Epidermal melanocyte (primary cell): Measurements from ENCODE around the gene BIVM.
A peak's percentile ranks its signal among the peaks of the same experiment; 100 is the strongest.

Experiments
- DNase-seq: peaks from one replicate; pipeline ENCODE4 v3.0.0; 2011; ENCODE audit warnings: low spot score; ENCODE audit not compliant: insufficient read length

The BIVM gene

GRCh38 chr13:102788683-102789082, 10.2 kb upstream of the BIVM start:
- no peak for DNase-seq

DNA sequence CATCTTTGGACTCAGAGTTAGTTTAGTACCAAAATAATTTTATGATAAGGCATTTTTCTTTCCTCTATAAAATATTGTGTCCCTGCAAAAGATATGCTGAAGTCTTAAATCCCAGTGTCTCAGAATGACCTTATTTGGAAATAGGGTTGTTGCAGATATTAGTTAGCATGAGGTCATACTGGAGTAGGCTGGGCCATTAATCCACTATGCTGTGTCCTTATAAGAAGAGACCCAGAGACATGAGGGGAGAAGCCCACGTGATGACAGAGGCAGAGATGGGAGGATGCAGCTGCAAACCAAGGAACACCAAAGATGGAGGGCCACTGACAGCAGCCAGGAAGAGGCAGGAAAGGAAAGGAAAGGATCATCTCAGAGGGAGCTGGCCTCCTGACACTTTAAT, 6.5 kb upstream of the BIVM start:
- DNase-seq = no peak

- no peak for DNase-seq
Observed at GRCh38 chr13:102793611-102794355, 5.1 kb upstream of the BIVM start.

- DNase-seq = peak; percentile 19
Observed at GRCh38 chr13:102799426-102800144, 666 bp downstream of the BIVM start.

- peak; percentile 77 for DNase-seq
Observed at GRCh38 chr13:102800145-102801041, 1.5 kb downstream of the BIVM start.

DNA sequence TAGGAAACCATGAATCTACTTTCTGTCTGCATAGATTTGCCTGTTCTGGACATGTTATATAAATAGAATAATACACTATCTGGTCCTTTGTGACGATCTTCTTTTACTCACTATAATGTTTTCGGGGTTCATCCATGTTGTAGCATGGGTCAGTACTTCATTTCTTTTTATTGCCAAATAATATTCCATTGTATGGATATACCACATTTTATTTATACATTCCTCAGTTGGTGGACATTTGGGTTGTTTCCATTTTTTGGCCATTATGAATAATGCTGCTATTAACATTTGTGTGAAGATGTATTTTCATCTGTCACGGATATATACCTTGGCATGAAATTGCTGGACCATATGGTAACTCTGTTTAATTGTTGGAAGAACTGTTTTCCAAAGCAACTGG, 6.8 kb downstream of the BIVM start:
- DNase-seq = no peak

GRCh38 chr13:102807699-102808098, 8.8 kb downstream of the BIVM start:
- no peak for DNase-seq

DNA sequence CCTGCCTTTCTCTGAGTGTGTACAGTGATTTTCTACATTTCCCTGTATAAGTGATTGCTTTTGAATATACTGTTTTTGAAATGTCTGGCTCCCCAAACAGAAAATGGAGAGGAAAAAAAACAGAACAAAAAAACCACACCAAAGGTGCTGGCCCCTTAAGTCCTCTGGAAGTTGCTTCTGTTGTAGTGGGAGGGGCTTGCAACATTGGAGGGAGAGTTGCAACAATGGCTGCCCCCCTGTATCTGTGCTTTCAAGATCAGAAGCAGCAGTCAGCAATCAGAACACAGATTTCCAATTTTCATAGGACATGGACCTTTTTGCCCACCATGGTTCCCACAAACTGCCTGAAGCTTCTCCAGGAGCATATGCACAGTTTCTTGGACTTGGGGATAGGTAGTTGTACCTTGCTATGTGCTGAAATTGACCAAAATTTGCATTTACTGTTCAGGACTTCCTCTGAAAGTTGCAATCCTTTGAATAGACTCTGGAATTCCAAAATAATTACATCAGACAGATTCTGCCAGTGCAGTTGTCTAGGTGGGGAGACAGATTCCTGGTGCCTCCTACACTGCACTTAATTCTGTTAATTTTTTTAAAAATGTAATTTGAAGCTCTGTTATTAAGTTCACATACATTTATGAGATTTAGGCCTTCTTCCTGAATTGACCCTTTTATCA, 13.8 kb downstream of the BIVM start:
- DNase-seq = no peak

GRCh38 chr13:102814025-102814607, 15.2 kb downstream of the BIVM start:
- DNase-seq = no peak

- no peak for DNase-seq
Observed at GRCh38 chr13:102814793-102815192, 15.9 kb downstream of the BIVM start.

- no peak for DNase-seq
Observed at GRCh38 chr13:102815788-102816187, 16.9 kb downstream of the BIVM start.

DNA sequence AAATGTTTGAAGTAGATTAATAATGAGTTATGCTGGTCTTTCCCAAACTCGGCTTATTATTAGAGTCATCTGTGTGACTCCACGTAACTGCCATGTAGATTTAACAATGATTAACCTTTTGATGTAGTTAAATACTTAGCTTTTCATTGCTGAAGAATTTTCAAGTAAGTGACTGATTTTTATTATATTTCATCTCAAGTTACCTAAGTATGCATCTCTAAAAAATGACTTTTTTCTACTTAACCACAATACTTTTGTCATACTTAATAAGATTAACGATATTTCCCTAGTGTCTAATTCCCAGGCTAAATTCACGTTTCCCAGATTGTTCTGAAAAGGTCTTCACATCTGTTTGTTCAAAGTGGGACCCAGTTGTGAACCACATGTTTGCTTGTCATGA, 17.8 kb downstream of the BIVM start:
- DNase-seq = no peak

GRCh38 chr13:102817241-102817640, 18.3 kb downstream of the BIVM start:
- no peak for DNase-seq

GRCh38 chr13:102817907-102818306, 19.0 kb downstream of the BIVM start:
- no peak for DNase-seq

GRCh38 chr13:102825400-102825799, 26.5 kb downstream of the BIVM start:
- DNase-seq = no peak

- peak; percentile 43 for DNase-seq
Observed at GRCh38 chr13:102825921-102826706, 27.2 kb downstream of the BIVM start.

GRCh38 chr13:102830646-102831045, 31.7 kb downstream of the BIVM start:
- DNase-seq = no peak

- no peak for DNase-seq
Observed at GRCh38 chr13:102836471-102836870, 37.6 kb downstream of the BIVM start.

- no peak for DNase-seq
Observed at GRCh38 chr13:102838273-102838672, 39.4 kb downstream of the BIVM start.

GRCh38 chr13:102838982-102839381, 40.1 kb downstream of the BIVM start:
- DNase-seq = no peak
